LNCAP (cell line): ENCODE measurements around the gene FBF1.

Experiments
- CTCF ChIP-seq: fragments of 450-650 bp; IDR thresholded peaks from 2 replicates; pipeline ENCODE4 v1.5.1; 2017; ENCODE audit warnings: mild to moderate bottlenecking

FBF1 gene

GRCh38 chr17:75861927-75862317 is 78.9 kb downstream of the FBF1 start:
- TF ChIP-seq CTCF, result no peak
